HG03460 (cell line): Measurements from ENCODE around the gene ATP1A2.
A peak's percentile ranks its signal among the peaks of the same experiment; 100 is the strongest.

Experiments
- ATAC-seq: cut with Tn5 transposase; IDR thresholded peaks from one replicate; pipeline ENCODE4 v1.9.1; 2021; ENCODE audit not compliant: unreplicated experiment

Gene ATP1A2

DNA sequence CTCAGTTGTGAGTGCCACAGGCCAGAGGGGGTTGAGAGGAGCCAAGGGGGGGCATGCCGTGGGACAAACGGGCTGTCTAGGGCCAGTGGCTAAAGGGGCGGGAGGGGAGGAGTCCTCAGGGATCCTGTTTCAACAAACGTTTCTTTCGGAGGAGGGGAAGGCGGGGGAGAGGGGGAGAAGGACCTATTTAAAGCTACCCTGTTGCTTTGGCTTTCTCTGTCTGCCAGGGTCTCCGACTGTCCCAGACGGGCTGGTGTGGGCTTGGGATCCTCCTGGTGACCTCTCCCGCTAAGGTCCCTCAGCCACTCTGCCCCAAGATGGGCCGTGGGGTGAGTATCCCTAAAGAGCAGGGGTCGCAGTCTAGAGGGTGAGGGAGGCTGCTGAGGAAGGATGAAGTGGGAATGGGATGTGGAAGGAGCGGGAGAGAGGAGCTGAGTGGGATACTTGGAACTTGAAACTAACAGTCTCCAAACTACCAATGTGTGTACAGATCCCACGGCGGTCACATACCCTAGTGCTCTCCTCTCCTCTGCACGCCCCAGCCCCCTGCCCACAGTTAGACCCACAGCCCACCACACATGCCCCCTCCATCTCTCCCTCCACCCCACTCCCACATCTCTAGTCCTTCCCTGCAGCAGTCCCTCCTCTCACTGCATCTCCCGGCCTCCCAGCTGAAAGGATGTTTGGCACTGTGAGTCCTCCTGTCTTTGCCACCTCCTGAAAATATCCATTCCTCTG lies at the start of gene ATP1A2:
Gene ATP1A2, plus strand, starts transcription at position 215 of the 738 bp plus-strand sequence. Its CDS starts 103 bp downstream, at position 318.
- ATAC-seq: no peak

GRCh38 chr1:160066829-160067745 lies 48.5 kb upstream of the ATP1A2 start:
- no peak for ATAC-seq

DNA sequence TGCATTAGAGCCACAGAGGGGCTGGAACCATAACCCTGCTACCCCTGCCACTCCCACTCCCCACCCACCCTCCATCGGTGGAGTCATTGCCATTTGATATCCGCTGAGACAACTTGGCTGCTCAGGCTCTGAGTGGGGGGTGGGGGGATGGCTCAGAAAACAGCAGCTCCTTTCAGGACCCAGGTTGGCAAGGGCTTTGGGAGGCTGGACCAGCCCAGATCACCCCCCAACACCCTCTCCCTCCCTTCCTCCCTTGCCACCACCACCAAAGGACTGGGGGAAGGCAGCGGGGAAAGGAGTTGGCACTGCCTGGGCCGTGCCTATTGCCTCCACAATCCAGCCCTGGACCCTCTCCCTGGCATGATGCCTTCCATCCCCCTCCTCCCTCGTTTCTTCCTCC lies 47.3 kb upstream of the ATP1A2 start:
- ATAC-seq: no peak

DNA sequence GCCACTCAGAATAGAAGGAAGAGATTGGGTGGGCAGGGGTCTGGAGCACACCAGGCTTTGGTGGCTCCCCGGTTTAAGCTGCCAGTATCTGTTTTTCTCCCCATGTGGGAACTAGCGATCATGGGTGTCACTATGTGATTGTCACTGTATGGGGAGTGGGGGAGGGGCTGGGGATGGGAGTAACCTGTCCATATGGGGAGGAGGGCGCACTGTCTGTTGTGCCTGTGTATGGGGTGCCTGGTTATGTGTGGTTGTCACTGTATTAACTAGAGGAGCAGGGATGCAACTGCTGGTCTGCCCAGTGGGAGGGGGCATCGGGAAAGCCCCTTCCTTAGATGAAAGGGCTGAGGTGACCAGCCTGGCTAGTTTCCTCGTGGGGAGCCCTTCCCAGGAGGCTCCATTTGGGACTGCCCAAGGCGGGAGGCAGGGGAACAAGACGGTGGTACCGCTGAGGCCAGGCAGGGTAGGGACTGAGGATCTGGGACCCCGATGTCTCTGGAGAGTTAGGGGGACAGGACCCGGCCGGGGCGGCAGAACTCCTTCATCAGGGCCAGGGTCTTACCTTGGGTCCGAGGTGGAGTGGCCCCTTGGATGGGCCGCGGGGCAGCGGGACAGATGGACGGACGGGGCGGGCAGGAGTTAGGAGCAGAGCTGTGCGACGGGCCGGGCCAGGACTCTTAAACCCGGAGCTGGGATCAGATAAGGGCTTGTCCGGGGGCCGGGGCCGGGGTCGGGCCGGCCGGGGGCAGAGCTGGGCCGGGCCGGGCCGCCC lies 45.9 kb upstream of the ATP1A2 start, which contains the start of gene KCNJ10:
Gene KCNJ10, minus strand, starts transcription at position 701 of the 772 bp plus-strand sequence. CDS start 27,628 bp downstream, outside the sequence.
- ATAC-seq: no peak

DNA sequence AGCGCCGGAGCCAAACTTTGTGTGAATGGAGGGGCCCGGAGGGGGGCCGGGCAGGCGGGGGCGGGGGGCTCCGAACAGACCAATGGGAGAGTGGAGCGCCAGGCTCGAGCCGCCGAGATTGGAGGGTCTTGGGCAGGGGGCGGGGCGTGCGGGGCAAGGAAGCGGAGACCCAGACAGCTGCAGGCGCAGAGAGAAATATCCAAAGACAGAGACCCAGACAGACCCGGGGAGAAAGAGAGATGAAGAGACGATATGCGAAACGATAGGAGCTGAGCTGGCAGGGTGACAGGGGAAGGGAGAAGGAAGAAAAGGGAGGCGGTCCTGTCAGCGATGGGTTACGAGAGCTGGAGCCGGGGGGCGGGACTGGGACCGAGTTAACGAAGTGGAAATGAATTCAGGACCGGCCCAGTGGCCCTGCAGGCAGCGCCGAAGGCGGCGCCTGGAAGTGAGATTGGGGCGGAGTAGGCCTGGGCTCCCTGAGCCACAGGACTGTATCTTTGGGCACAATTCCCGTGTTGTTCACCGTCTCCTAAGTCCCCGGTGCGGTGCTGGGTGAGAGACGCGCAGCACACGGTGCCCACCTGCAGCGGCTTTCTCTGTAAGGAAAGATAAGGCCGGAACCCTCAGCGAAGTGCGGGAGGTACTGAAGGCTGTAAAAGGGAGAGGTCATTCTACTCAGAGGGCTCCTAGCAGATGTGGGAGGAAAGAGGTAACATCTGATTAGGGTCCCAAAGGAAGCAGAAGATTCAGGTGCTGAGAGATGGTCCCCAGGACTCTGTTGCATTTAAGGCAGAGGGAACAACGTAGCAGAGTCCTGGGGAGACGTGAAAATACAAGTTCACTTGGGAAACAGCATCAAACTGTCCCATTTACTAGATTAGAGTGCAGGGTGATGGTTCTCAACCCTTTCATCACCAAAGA lies 45.1 kb upstream of the ATP1A2 start:
- no peak for ATAC-seq

DNA sequence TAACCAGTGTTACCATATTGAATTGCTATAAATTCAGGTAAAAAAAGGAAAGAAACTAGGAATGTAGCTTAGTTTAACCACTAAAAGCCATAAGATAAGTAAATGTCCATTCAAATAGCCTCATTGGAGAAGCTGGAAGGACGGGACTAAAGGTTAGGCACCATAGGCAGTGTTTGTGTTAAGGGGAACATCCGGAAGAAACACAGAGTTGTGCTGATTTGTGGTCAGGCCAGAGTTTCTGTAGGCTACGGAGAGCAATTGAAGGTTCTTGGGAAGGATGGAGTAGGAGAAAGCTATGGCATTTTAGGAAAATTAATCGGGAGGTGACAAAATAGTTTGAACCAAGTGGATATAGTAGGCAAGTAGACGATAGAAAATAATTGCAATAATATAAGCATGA lies 44.3 kb upstream of the ATP1A2 start:
- ATAC-seq: no peak

DNA sequence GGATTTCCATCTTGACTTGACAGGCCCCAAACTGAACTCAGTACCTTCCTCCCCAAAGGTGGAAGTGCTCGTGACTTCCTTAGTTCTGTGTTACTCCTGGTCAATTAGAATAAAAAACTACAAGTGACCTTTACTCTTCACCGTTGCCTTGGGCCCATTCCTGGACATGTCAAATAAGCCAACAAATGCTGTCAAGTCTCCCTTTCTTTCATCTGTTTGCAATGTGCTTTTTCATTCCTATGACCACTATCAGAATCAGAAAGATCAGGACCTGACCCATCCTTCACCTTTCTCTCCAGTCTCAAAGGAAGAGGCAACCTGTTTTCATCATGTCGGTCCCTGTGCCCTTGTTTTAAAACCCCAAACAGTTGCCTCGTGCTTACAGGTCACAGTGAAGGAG lies 40.7 kb upstream of the ATP1A2 start:
- ATAC-seq: no peak

- no peak for ATAC-seq
Observed at GRCh38 chr1:160075836-160076235, 39.7 kb upstream of the ATP1A2 start.

DNA sequence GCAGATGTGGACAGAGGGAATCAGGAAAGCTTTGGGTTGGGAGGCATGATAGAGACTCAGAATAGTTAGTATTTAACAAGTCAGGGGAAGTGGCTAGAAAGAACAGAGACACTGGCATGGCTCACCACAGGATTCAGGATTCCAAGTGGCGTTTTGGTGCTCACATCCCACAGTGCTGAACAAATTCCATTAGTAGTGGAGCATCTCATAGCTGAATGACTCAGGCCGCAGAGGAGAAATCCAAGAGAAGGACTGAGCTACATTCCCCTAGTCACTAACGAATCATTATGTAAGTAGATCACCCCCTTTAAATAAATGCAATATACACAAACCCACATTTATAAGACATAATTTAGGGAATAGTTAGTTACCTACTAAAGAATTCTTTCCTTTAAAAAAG lies 39.3 kb upstream of the ATP1A2 start:
- no peak for ATAC-seq

DNA sequence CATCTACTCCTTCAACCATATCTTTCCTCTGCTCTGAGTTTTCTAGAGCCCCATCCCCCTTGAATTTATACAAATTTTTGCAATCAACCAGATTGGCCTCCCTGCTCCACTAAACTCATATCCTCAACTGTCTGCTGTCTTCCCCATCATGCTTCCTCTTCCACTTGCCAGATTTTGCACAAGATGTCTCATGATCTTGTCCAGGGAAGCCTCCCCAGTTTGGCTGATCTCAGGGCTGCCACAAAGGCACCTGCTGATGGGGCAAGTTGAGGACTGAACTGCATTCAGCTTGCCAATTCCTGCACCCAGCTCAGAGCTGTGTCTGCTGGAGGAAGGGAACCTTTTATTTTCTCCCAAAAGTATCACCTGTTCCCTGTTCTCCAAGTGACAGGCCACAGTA lies 38.1 kb upstream of the ATP1A2 start:
- no peak for ATAC-seq

DNA sequence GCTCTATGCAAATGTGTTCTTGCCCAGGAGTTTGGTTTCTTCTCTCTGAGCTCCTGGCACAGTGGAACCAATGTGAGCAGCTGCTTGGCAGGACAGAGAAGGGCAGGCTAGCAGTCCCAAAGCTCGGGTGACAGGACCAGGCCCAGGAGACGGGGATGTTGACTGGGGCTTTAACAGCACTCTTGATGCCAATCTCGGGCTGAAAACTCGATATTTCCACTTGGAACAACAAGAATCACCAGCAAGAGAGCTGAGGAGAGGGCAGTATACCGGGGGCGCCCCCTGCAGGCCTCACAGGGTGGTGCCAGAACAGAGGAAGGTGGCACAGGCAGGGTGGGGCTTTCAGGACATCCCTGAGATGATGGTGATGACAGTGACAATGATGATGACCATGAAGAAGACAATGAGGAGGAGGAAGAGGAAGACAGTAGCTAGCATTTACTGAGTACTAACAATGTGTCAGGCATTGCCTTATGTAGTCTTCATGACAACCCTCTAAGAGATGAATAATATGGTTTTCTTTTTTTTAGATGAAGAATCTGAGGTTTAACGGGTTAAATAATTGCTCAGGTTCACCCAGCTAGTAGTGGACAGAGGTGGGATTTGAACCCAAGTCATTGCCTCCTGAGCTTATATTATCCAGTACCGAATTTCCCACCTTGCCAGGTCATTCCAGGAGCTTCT lies 36.9 kb upstream of the ATP1A2 start:
- ATAC-seq: peak; percentile 65

- no peak for ATAC-seq
Observed at GRCh38 chr1:160079448-160079847, 36.1 kb upstream of the ATP1A2 start.

DNA sequence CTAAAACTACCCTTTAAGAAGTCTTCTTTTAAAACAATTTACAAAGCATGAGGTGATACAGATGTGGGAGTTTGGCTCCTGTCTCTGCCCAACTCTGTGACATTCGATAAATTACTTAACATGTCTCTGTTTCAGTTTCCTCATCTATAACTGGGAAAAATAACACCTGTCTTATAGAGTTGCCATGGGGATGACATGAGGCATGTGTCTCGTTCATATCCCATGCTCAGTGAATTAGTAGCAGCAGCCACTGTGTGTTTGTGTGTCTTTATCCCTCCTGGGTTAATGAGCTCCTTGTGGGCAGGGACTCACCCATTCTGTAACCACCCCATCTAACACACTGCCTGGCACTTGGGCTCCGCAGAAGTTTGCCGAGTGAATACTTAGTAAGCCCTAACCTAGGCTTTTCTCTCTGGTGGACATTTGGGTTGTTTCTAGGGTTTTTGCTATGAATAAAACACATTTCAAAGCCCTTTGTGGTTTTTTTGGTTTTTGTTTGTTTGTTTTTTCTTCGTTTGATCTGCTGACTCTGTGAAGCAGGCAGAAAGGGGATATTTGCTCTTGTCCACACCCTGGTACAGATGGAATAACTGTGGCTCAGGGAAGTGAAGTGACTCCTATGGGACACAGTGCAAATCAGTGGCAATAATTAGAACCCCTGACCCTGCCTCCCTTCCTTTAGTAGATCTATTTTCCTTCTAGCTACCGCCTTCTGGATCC lies 35.0 kb upstream of the ATP1A2 start:
- ATAC-seq: no peak

DNA sequence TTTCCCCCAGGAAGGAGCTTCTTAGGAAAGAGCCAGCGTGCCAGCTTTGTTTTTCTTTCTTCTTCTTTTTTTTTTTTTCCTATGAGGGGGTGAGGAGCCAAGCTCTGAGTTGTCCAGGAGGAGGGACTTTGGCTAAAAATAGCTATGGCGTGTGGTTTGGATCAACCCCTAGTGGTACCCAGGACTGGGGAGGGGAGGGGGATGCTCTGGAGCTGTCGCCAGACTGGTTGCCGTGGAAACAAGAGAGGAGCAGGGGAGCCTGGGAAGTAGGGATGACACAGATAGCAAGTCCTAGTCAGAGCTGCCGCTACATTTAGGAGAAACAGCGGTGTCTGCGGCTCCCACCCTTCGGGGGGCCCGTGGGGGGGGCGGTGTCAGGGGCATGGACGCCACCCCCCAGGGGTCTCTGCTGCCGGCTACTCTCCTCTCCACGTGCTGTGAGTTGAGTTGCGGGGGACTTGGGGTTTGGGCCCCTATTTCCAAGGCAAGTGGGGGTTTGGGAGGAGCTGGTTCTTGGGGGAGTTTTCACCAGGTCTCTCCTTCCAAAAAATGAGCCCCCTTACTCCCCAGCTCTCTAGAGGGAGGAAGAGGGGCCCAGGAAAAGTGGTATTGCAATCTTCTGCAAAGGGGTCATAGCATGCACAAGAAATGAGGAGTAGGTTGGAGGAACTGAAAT lies 34.2 kb upstream of the ATP1A2 start, which contains the start of gene KCNJ9:
Gene KCNJ9, plus strand, starts transcription at position 278 of the 676 bp plus-strand sequence. CDS start 2,493 bp downstream, outside the sequence.
- no peak for ATAC-seq

GRCh38 chr1:160082487-160082886 lies 33.1 kb upstream of the ATP1A2 start:
- no peak for ATAC-seq

DNA sequence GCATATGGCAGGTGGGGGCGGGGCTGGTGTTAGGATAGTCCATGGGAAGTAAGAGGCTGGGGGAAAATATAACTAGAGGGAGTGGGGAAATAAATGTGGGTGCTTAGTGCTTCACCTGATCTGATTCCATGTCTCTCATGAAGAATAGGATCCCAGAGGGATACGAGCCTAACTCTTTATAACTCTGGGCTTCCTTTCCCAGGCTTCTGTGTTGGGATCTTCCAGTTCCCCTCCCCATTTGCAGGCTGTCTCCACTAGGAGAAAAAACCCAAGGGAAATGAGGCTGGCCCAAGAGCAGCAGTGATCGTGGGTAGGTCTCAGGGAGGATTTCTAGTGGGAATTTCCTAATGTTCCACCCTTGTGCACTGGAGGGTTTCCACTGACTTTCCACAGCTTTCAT lies 32.6 kb upstream of the ATP1A2 start:
- ATAC-seq: no peak

DNA sequence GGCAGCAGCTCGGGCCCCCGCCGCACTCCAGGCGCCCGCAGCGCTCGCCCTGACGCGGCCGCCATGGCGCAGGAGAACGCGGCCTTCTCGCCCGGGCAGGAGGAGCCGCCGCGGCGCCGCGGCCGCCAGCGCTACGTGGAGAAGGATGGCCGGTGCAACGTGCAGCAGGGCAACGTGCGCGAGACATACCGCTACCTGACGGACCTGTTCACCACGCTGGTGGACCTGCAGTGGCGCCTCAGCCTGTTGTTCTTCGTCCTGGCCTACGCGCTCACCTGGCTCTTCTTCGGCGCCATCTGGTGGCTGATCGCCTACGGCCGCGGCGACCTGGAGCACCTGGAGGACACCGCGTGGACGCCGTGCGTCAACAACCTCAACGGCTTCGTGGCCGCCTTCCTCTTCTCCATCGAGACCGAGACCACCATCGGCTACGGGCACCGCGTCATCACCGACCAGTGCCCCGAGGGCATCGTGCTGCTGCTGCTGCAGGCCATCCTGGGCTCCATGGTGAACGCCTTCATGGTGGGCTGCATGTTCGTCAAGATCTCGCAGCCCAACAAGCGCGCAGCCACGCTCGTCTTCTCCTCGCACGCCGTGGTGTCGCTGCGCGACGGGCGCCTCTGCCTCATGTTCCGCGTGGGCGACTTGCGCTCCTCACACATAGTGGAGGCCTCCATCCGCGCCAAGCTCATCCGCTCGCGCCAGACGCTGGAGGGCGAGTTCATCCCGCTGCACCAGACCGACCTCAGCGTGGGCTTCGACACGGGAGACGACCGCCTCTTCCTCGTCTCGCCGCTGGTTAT lies 31.4 kb upstream of the ATP1A2 start:
- ATAC-seq: peak; percentile 75
